Measurements from ENCODE around the gene MYL10.

GRCh38 chr7:101582971-101583370, 46.1 kb downstream of the MYL10 start:
- TF ChIP-seq EZH2 (IDR thresholded peaks at IDR 0.05; ENCODE audit: borderline replicate concordance, low read depth, low read length, severe bottlenecking) (no peak), POLR2A (IDR thresholded peaks at IDR 0.05; ENCODE audit: low read depth, low read length) (no peak), POLR2AphosphoS5 (IDR thresholded peaks at IDR 0.05; ENCODE audit: insufficient read depth, low read depth, low read length) (no peak), MAX (IDR thresholded peaks at IDR 0.05; ENCODE audit: insufficient read depth, insufficient read length) (no peak)
- TF ChIP-seq, protein P1, sequence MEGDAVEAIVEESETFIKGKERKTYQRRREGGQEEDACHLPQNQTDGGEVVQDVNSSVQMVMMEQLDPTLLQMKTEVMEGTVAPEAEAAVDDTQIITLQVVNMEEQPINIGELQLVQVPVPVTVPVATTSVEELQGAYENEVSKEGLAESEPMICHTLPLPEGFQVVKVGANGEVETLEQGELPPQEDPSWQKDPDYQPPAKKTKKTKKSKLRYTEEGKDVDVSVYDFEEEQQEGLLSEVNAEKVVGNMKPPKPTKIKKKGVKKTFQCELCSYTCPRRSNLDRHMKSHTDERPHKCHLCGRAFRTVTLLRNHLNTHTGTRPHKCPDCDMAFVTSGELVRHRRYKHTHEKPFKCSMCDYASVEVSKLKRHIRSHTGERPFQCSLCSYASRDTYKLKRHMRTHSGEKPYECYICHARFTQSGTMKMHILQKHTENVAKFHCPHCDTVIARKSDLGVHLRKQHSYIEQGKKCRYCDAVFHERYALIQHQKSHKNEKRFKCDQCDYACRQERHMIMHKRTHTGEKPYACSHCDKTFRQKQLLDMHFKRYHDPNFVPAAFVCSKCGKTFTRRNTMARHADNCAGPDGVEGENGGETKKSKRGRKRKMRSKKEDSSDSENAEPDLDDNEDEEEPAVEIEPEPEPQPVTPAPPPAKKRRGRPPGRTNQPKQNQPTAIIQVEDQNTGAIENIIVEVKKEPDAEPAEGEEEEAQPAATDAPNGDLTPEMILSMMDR (IDR thresholded peaks at IDR 0.05; ENCODE audit: extremely low read depth in 1 of 2, insufficient read depth in 1 of 2, low read depth in 1 of 2, low read length in 2 of 2): no peak

All from endothelial cell of umbilical vein (primary cell).